GM12878 (cell line): Measurements from ENCODE around the gene FAM221A. TPM values are rescaled to one million over a fixed set of nuclear protein-coding genes. Genes with fewer than 3 reads are reported as not detected.
A peak's percentile ranks its signal among the peaks of the same experiment; 100 is the strongest.

Experiments
- ATAC-seq: fragments of 200-7000 bp; cut with Tn5 transposase; 3 replicates; pipeline ENCODE4 v1.9.1; 2020; ENCODE audit warnings: mild to moderate bottlenecking, moderate library complexity
- BruUV-seq: library from RNA; stranded (reverse); fragments of 400-500 nt; replicated peaks from 2 replicates; lab custom pipeline; 2021; lab: Mats Ljungman, UMichigan
- CTCF ChIA-PET: fragments of 300-600 bp; sonication (Branson Sonifier 250); formaldehyde crosslinking; extraction: SDS; loops from one replicate; lab custom pipeline; 2021; ENCODE audit warnings: inconsistent platforms; lab: Yijun Ruan, JAX
- POLR2A ChIA-PET: fragments of 350-600 bp; formaldehyde crosslinking; extraction: SDS; loops from one replicate; lab custom pipeline; 2021; ENCODE audit warnings: inconsistent platforms; lab: Charles Lee
- RAD21 ChIA-PET: fragments of 300-600 bp; sonication (Branson Sonifier 250); formaldehyde crosslinking; loops from one replicate; lab custom pipeline; 2023; ENCODE audit warnings: antibody characterized with exemption; ENCODE audit not compliant: unreplicated experiment; lab: Charles Lee
- SMC1A ChIA-PET: fragments of 300-600 bp; sonication (Branson Sonifier 250); formaldehyde crosslinking; loops from one replicate; lab custom pipeline; 2023; ENCODE audit not compliant: unreplicated experiment, uncharacterized antibody; lab: Charles Lee
- DNase-seq: peaks from one replicate; pipeline ENCODE4 v3.0.0-alpha.2; 2011; ENCODE audit warnings: low read depth, low spot score
- FAIRE-seq: peaks from 3 replicates; lab custom pipeline; 2011; peaks lifted over from hg19 to GRCh38; lab: Jason Lieb, UNC
- H2AFZ ChIP-seq: 2 replicates; pipeline ENCODE4 v1.6.0; 2011; ENCODE audit warnings: low read depth, low read length, control low read depth; ENCODE audit not compliant: control insufficient read depth
- H3K27ac ChIP-seq: 2 replicates; pipeline ENCODE4 v1.5.1; 2011; ENCODE audit warnings: control low read depth; ENCODE audit not compliant: control insufficient read depth, insufficient read depth
- H3K27me3 ChIP-seq, 2 experiments: replicated peaks in 1 of 2; 2 replicates each; pipeline versions ENCODE4 v1.6.0 to v1.6.1; 2011; ENCODE audit warnings: low read length in 1 of 2; ENCODE audit not compliant: control insufficient read depth in 2 of 2, insufficient read depth in 2 of 2
- H3K36me3 ChIP-seq, 2 experiments: 2 replicates each; pipeline ENCODE4 v1.5.1; 2011; ENCODE audit warnings: low read length in 1 of 2; ENCODE audit not compliant: control insufficient read depth in 2 of 2, insufficient read depth in 2 of 2
- H3K4me1 ChIP-seq: 2 replicates; pipeline ENCODE4 v1.6.1; 2011; ENCODE audit warnings: mild to moderate bottlenecking, low read length, moderate library complexity, mixed read lengths; ENCODE audit not compliant: control insufficient read depth, insufficient read depth
- H3K4me2 ChIP-seq: 2 replicates; pipeline ENCODE4 v1.6.0; 2011; ENCODE audit warnings: control low read depth; ENCODE audit not compliant: control insufficient read depth, insufficient read depth
- H3K4me3 ChIP-seq: fragments of 200-600 bp; sonication (generic); 2 replicates; pipeline ENCODE4 v1.5.1; 2016
- H3K79me2 ChIP-seq: 2 replicates; pipeline ENCODE4 v1.6.0; 2011; ENCODE audit warnings: low read length; ENCODE audit not compliant: control insufficient read depth, insufficient read depth
- H3K9ac ChIP-seq: 2 replicates; pipeline ENCODE4 v1.8.0; 2011; ENCODE audit warnings: low read length, control low read depth, mixed read lengths; ENCODE audit not compliant: control insufficient read depth, insufficient read depth
- H3K9me3 ChIP-seq: replicated peaks from 3 replicates; pipeline ENCODE4 v1.5.1; 2011; ENCODE audit warnings: mild to moderate bottlenecking, low read length; ENCODE audit not compliant: control insufficient read depth, insufficient read depth
- H4K20me1 ChIP-seq: 2 replicates; pipeline ENCODE4 v1.6.0; 2011; ENCODE audit not compliant: control insufficient read depth, insufficient read depth
- E2F8 ChIP-seq: fragments of 450-650 bp; IDR thresholded peaks from 2 replicates; pipeline ENCODE4 v1.6.1; 2018; ENCODE audit warnings: mild to moderate bottlenecking, low read depth, moderate library complexity; ENCODE audit not compliant: partially characterized antibody
- FOXM1 ChIP-seq: IDR thresholded peaks from 2 replicates; pipeline ENCODE4 v1.6.1; 2012; ENCODE audit warnings: low read depth, mild to moderate bottlenecking, inconsistent platforms, low read length, moderate library complexity
- JUND ChIP-seq: IDR thresholded peaks from 2 replicates; pipeline ENCODE4 v1.6.1; 2012; ENCODE audit warnings: low read depth, mild to moderate bottlenecking, low read length, improper control_type of control experiment, moderate library complexity
- MEF2A ChIP-seq: IDR thresholded peaks from 2 replicates; pipeline ENCODE4 v1.6.1; 2011; ENCODE audit warnings: low read depth, mild to moderate bottlenecking, low read length, moderate library complexity; ENCODE audit not compliant: insufficient read depth
- RAD21 ChIP-seq: IDR thresholded peaks from 2 replicates; pipeline ENCODE4 v1.6.1; 2011; ENCODE audit warnings: mild to moderate bottlenecking, low read depth, low read length, moderate library complexity; ENCODE audit not compliant: insufficient read depth
- RCOR1 ChIP-seq: conservative IDR thresholded peaks from 2 replicates; pipeline ENCODE4 v1.6.1; 2012; ENCODE audit warnings: low read depth, low read length, improper control_type of control experiment
- SMC3 ChIP-seq: IDR thresholded peaks from 2 replicates; pipeline ENCODE4 v1.6.1; 2011; ENCODE audit warnings: low read length, improper control_type of control experiment, borderline replicate concordance
- WGBS: methylation state at CpG from one replicate; pipeline ENCODE4 v1.1.6; 2016; ENCODE audit warnings: low lambda C conversion rate; ENCODE audit not compliant: insufficient replicate concordance, insufficient coverage; ENCODE audit errors: missing lambda C conversion rate; 5-methylcytosine and 5-hydroxymethylcytosine counted together
- in situ Hi-C: fragments of 300-500 bp; cut with MboI; formaldehyde crosslinking; loops from 9 replicates; pipeline ENCODE4 v1.14.3; 2018; ENCODE audit warnings: mixed read lengths
- intact Hi-C: fragments of 100-400 bp; cut with micrococcal nuclease; formaldehyde crosslinking; loops from one replicate; pipeline ENCODE4 v1.14.2; 2022; ENCODE audit not compliant: unreplicated experiment
- polyA plus RNA-seq, 11 experiments: library from polyadenylated mRNA; depleted of rRNA in 4 of 11; unstranded in 6 of 11; stranded (reverse) in 5 of 11; fragments of >200 nt; fragmentation: Nextera tagmentation in 4 of 11; fragmentation: Illumina TruSeq in 1 of 11; extraction: Ambion mirVana in 4 of 11; extraction: Trizol in 1 of 11; gene quantifications; 1 replicate in 1 of 11; 2 replicates in 10 of 11; pipeline versions ENCODE4 v1.2.1 to v1.2.3, GENCODE V29; 2011 to 2016; ENCODE audit warnings: inconsistent platforms in 2 of 11, missing spikeins in 2 of 11, low read depth in 1 of 11
- total RNA-seq, 4 experiments: library from RNA; depleted of rRNA in 3 of 4; stranded (reverse); fragments of >200 nt in 3 of 4; fragmentation: Illumina TruSeq in 1 of 4; extraction: Trizol in 1 of 4; gene quantifications; 2 replicates each; pipeline versions ENCODE4 v1.2.1 to v1.2.3, GENCODE V29; 2013 to 2021
- TF ChIP-seq, protein P1 (sequence below), 3 experiments: IDR thresholded peaks in 2 of 3; conservative IDR thresholded peaks in 1 of 3; 2 replicates each; pipeline ENCODE4 v1.5.1; 2011; ENCODE audit warnings: low read depth in 3 of 3, low read length in 3 of 3, mild to moderate bottlenecking in 3 of 3, control low read depth in 2 of 3, moderate library complexity in 2 of 3, inconsistent platforms in 1 of 3, mixed read lengths in 1 of 3; ENCODE audit not compliant: control insufficient read depth in 2 of 3, insufficient read depth in 1 of 3; ENCODE audit errors: extremely low read depth in 1 of 3

Gene FAM221A
- total and polyA plus RNA-seq, 10 of the 15 experiments (the other 5 are each of a cell fraction or from before 2014, with no cell fraction given) = 6.3 to 16.7 (median 9.7) TPM

DNA sequence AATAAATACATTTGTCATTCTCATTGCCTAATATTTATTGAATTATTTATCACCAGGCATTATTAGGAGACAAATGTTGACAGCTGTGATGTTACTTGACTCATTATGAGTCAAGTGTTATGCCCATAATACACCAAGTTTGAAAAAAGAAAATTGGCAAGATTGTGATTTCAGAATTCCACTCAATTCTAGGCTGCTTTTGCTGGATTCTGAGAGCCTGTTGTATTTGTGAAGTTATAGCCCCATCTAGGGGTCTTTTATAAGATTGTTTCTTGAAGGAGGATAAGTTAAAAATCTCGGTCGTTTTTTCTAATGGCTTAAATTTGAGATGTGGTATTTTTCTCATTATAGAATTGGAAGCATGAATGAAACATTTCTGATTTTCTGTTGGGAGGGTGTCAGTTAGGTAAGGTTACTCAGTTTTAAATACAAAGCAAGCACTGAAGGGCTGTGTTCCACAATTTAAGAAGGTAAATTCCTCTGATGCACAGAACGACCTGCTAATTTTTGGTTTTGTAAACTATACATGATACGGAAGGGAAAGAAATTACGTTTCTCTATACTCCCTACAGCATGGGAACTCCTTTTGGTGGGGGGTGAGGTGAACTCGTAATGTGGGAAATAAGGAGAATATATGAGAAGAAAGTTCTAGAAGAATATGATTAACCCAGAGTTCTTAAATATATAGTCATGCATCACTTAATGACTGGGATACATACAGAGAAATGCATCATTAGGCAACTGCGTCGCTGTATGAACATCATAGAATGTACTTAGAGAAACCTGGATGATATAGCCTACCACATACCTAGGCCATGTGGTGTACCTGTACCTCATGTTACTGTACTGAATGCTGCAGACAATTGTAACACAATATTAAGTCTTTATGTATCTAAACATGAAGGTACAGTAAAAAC lies 32.6 kb downstream of the FAM221A start:
- ATAC-seq (peak; percentile 62), DNase-seq (peak; percentile 3), FAIRE-seq (no peak)
- H3K9ac ChIP-seq = no peak overlapping the region
- ChIA-PET CTCF (interaction anchor here (0.6 to 13.5 kb wide), 21 partner anchors 8 to 453 kb away, joined by 3 to 264 read pairs (median 4); no protein-coding TSS in a partner anchor), RAD21 (interaction anchor here (0.6 to 7.4 kb wide), 14 partner anchors 12 to 449 kb away, joined by 3 to 129 read pairs (median 4); no protein-coding TSS in a partner anchor), SMC1A (interaction anchor here (0.6 to 8.1 kb wide), 22 partner anchors 11 to 577 kb away, joined by 3 to 170 read pairs (median 6); no protein-coding TSS in a partner anchor), POLR2A (interaction anchor here (0.6 kb wide), 2 partner anchors 14 to 153 kb away, joined by 5 to 7 read pairs; no protein-coding TSS in a partner anchor)
- no peak overlapping the region for H3K4me3 ChIP-seq
- in situ Hi-C loops (no loop called here), intact Hi-C loops (loop anchor here (1.0 to 5.0 kb wide), 3 partner anchors 142 to 440 kb away; no protein-coding TSS in a partner anchor)
- no TSS peak for BruUV-seq
- no peaks in the 10 kb centered on the region for H3K9me3 ChIP-seq
- H3K27ac ChIP-seq = no peak overlapping the region
- no peak overlapping the region for H3K4me2 ChIP-seq
- H3K79me2 ChIP-seq = no peaks in the 10 kb centered on the region
- no peaks in the 10 kb centered on the region for H3K36me3 ChIP-seq
- no peaks in the 10 kb centered on the region for H4K20me1 ChIP-seq
- no peaks in the 10 kb centered on the region for H3K27me3 ChIP-seq
- 35% methylated on average over 8 of the region's 8 CpGs for WGBS
- H3K4me1 ChIP-seq = no peaks in the 10 kb centered on the region
- TF ChIP-seq E2F8 (no peak), SMC3 (peak; percentile 95; the same call in 1 of the 2 replicates), MEF2A (no peak), FOXM1 (no peak), JUND (no peak), RCOR1 (no peak), RAD21 (peak; percentile 98)
- TF ChIP-seq, protein P1, sequence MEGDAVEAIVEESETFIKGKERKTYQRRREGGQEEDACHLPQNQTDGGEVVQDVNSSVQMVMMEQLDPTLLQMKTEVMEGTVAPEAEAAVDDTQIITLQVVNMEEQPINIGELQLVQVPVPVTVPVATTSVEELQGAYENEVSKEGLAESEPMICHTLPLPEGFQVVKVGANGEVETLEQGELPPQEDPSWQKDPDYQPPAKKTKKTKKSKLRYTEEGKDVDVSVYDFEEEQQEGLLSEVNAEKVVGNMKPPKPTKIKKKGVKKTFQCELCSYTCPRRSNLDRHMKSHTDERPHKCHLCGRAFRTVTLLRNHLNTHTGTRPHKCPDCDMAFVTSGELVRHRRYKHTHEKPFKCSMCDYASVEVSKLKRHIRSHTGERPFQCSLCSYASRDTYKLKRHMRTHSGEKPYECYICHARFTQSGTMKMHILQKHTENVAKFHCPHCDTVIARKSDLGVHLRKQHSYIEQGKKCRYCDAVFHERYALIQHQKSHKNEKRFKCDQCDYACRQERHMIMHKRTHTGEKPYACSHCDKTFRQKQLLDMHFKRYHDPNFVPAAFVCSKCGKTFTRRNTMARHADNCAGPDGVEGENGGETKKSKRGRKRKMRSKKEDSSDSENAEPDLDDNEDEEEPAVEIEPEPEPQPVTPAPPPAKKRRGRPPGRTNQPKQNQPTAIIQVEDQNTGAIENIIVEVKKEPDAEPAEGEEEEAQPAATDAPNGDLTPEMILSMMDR (IDR thresholded peaks at IDR 0.05 in 2 of 3, conservative IDR thresholded peaks at IDR 0.05 in 1 of 3; ENCODE audit: control insufficient read depth in 2 of 3, extremely low read depth in 1 of 3, insufficient read depth in 1 of 3, low read depth in 3 of 3, low read length in 3 of 3) = peak; percentile 22 to 70 (median 27); a peak in 4 of 6 replicates
- no peak overlapping the region for H2AFZ ChIP-seq
